A172 (cell line): ENCODE results near the gene SEZ6L2. TPM values are rescaled to one million over a fixed set of nuclear protein-coding genes. Genes with fewer than 3 reads are reported as not detected.
"Not testable (repeated sequence)": the region's sequence is repeated elsewhere in the genome, so short reads cannot be mapped to it uniquely, and the experiment has no call there.

Source experiments
- DNase-seq: peaks from one replicate; pipeline ENCODE4 v3.0.0-alpha.2; 2015; ENCODE audit warnings: low spot score
- total RNA-seq: library from RNA; depleted of rRNA; stranded (reverse); fragments of >200 nt; shearing (Covaris generic); gene quantifications from 2 replicates; pipeline ENCODE4 v1.2.3, GENCODE V29; 2014

SEZ6L2 gene
- total RNA-seq, 1 experiment from 2014 or later: 22.1 TPM

DNA sequence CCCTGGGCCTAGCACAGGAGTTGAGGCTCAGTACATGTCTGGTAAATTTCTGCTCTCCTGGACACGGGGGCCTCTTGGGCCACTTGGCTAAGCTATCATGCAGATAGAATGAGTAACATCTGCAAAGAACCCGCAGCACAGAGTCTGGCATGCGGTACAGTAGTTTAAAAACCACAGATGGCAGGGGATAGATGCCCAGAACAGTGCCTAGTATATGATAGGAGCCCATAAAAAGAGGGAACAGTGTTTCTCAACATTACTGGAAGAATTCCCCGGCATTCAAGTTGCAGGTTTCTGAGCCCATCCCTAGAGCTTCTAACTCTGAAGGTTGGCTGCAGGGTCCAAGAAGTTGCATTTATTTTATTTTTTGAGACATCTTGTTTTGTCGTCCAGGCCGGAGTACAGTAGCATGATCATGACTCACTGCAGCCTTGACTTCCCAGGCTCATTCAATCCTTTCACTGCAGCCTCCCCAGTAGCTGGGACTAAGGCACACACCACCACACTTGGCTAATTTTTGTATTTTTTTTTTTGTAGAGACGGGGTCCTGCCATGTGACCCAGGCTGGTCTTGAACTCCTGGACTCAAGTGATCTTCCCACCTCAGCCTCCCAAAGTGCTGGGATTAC lies 42.1 kb downstream of the SEZ6L2 start:
- DNase-seq: peak; percentile 29

DNA sequence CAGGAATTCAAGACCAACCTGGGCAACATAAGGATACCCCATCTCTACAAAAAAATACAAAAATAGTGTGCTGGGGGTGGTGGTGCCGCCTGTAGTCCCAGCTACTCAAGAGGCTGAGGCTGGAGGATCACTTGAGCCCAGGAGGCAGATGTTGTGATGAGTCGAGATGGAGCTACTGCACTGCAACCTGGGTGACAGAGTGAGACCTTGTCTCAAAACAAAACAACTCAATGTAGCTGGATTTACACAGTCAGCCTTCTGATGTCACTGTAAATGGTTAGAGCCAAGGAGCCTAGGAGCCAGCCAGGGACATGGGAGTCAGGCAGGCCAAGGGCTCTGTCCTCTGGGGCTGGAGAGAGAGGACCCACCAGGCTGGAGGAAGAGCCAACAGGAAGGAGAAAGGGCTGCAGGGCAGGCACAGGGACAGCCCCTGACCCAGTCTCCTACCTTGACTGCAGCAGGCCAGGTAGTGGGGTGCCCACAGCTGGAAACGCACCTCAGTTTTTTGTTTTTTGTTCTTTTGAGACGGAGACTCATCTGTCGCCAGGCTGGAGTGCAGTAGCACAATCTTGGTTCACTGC lies 44.7 kb downstream of the SEZ6L2 start:
- no peak for DNase-seq

- no peak for DNase-seq
Observed at GRCh38 chr16:29852654-29853053, 46.7 kb downstream of the SEZ6L2 start.

DNA sequence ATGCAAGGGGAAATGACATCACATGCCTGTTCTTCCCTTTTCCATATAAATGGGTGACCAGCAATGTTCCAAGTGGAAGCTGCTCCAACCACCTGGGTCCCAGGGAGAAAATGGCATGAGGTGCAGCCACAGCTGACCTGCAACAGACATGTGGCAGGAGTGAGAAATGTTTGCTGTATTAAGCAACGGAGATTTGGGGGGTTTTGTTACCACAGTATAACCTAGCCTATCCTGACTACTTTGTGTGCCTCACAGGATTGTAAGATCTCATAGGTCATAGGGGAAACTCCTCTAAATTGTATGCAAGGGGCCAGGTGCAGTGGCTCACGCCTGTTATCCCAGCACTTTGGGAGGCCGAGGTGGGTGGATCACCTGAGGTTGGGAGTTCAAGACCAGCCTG lies 48.4 kb downstream of the SEZ6L2 start:
- no peak for DNase-seq

GRCh38 chr16:29849505-29849904 lies 49.8 kb downstream of the SEZ6L2 start:
- DNase-seq: no peak

DNA sequence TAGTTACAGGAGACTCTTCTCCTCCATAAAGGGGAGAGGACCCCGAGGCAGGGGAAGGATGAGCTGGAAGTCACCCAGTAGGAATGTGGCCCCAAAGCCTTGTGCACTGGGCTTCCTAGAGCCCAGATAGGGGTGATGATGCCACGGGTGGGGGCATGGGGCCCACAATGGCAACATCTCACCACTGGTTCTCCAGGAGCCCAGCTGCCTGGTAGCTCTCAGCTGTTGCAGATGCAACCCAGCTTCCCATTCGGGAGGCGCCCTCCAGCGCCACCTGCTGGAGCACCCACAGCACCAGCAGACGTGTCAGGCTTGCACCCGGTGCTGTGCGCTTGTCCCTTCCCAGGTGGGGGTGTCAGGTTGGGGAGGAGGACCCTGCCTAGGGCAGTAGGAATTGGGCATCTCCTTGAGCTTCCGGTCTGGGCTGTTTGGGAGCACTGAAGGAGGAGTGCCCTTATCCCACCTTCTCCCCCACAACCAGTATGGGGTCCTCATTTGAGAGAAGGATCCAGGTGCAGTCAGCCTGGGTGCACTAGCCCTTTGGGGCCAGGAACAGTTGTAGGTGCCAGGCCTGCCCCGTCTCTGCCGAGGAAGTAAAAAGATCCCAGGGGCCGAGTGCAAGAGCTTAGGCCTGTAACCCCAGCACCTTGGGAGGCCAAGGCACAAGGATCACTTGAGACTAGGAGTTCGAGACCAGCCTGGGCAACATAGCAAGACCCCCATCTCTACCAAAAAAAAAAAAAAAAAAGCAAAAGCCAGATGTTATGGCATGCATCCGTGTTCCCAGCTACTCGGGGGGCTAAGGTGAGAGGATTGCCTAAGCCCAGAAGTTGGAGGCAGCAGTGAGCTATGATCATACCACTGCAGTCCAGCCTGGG lies 50.7 kb downstream of the SEZ6L2 start:
- peak; percentile 64 for DNase-seq

DNA sequence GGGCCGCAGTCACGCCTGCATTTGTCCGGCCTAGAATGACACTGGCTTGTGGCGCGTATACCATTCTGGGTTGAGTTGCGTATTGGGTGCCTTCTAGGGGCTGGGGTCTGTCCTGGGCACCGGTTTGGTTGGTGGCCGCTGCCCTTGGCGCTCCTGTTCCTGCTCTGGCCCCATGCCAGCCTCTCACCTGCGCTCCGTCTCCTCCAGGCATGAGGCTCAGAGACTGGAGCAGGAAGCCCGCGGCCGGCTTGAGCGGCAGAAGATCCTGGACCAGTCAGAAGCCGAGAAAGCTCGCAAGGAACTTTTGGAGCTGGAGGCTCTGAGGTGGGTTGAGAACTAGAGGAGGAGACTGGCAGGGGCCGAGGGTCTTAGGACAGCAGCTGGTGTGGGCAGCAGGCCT lies 53.7 kb downstream of the SEZ6L2 start:
- DNase-seq: no peak

DNA sequence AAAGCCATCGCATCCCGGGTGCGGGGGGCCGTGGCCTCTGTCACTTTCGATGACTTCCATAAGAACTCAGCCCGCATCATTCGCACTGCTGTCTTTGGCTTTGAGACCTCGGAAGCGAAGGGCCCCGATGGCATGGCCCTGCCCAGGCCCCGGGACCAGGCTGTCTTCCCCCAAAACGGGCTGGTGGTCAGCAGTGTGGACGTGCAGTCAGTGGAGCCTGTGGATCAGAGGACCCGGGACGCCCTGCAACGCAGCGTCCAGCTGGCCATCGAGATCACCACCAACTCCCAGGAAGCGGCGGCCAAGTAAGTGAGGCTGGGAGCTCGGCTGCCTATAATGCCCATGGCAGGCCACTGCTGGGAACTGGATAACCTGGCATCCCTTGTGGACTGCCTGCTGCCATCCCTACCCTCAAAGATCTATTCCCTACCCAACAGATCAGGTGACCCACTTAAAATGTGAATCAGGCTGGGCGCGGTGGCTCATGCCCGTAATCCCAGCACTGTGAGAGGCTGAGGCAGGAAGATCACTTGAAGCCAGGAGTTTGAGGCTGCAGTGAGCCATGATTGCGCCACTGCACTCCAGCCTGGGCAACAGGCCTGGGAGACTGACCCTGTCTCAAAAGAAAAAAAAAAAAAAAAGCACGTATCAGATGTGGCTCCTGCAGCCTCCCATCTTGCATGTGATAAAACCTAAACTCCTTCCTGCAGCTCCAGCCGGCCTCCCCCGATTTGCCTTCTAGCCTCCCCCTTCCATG lies 54.6 kb downstream of the SEZ6L2 start:
- no peak for DNase-seq

- DNase-seq: no peak
Observed at GRCh38 chr16:29843931-29844330, 55.4 kb downstream of the SEZ6L2 start.

- DNase-seq: no peak
Observed at GRCh38 chr16:29842732-29843346, 56.5 kb downstream of the SEZ6L2 start.

GRCh38 chr16:29841631-29842030 lies 57.7 kb downstream of the SEZ6L2 start:
- DNase-seq: no peak

- DNase-seq: no peak
Observed at GRCh38 chr16:29840240-29840639, 59.1 kb downstream of the SEZ6L2 start.

DNA sequence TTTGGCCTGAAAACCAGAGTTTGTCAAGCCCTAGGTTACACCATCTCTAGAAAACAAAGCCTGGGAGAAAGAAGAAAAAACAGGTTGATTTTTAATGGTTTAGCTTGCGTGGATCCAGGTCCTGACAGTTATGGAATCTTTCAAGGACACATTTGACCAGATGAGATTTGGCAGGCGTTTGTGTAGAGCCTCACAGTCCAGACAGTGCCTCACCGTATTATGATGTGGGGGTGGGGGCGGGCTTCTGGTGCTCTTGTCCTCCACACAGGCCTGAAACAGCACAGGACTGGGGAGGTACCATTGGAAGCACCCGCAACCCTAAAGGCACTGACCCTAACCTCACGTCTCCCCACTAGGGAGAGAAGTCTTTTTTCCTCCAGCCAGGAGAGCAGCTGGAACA lies 59.5 kb downstream of the SEZ6L2 start:
- DNase-seq: no peak

DNA sequence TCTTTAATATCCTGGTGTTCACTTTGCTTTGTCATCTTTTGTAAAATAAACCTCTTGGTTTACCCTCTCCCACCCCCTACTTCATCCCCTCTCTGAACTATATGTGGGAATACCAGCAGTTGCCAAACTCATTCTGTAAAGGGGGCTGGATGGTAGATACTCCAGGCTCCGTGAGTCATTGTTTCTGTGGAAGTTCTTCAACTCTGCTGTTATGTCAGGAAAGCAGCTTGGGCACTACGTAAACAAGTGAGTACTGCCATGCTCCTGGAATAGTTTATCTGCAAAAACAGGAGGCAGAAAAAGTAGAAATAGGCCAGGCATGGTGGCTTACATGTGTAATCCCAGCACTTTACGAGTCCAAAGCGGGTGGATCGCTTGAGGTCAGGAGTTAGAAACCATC lies 61.5 kb downstream of the SEZ6L2 start:
- DNase-seq: no peak

DNA sequence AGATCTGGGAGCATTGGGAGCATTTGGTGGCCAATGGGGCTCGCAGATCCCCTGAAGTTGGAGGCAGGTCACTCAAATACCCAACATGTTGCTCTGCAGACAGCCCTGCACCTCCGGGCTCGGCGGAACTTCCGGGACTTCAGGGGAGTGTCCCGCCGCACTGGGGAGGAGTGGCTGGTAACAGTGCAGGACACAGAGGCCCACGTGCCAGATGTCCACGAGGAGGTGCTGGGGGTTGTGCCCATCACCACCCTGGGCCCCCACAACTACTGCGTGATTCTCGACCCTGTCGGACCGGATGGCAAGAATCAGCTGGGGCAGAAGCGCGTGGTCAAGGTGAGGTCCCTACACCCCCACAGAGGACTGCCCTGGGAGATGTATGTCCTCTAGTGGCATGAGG lies 62.7 kb downstream of the SEZ6L2 start:
- DNase-seq: no peak

GRCh38 chr16:29835926-29836325 lies 63.4 kb downstream of the SEZ6L2 start:
- no peak for DNase-seq

DNA sequence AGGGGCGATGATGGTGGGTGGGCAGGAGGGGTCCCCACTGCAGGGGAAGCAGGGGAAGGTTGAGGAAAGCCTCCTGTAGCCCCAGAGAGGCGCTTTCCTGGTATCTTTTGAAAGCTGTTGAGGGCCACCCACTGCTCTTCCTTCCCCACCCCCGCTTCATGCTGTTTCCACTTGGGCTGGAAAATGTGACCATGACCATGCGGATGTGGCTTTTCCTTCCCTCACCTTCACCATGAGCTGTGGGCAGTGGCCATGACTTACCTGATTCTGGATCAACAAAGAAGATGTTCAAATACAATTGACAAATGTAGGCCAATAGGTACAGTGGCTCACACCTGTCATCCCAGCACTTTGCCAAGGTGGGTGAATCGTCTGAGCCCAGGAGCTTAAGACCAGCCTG lies 65.3 kb downstream of the SEZ6L2 start:
- no peak for DNase-seq

DNA sequence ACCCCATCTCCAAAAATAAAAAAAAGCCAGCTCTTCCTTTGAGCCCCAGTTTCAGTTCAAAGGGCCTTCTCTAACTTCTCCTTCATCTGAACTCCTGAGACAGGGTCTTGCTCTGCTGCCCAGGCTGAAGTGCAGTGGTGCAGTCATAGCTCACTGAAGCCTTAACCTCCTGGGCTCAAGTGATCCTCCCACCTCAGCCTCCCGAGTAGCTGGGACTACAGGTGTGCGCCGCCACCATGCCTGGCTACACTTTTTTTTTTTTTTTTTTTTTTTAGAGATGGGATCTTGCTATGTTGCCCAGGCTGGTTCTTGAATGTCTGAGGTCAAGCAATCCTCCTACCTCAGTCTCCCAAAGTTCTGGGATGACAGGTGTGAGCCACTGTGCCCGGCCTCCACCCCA lies 66.1 kb downstream of the SEZ6L2 start:
- DNase-seq: not testable (repeated sequence)

GRCh38 chr16:29831490-29831889 lies 67.9 kb downstream of the SEZ6L2 start:
- DNase-seq: no peak

- DNase-seq: no peak
Observed at GRCh38 chr16:29830774-29831173, 68.6 kb downstream of the SEZ6L2 start.

DNA sequence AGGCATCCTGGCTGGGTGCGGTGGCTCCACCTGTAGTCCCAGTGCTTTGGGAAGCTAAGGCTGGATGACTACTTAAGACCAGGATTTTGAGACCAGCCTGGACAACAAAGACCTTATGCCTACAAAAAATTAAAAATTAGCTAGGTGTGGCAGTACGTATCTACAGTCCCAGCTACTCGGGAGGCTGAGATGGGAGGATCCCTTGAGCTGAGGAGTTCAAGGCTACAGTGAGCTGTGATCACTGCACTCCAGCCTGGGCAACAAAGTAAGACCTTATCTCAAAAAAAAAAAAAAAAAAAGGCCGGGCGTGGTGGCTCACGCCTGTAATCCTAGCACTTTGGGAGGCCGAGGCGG lies 73.0 kb downstream of the SEZ6L2 start:
- DNase-seq: no peak
